Parathyroid adenoma (tissue), 2 donors: Measurements from ENCODE around the gene TOX3.

ENCODE experiments used
- H2AFZ ChIP-seq: fragments of 300-600 bp; sonication (generic); one replicate; pipeline ENCODE4 v1.7.0; 2017; ENCODE audit warnings: antibody characterized with exemption, mild to moderate bottlenecking
- H3K27ac ChIP-seq: fragments of 300-600 bp; sonication (generic); one replicate; pipeline ENCODE4 v1.7.0; 2017
- H3K27me3 ChIP-seq: fragments of 300-600 bp; sonication (generic); one replicate; pipeline ENCODE4 v1.7.0; 2017; ENCODE audit warnings: low read length; ENCODE audit not compliant: control insufficient read depth, insufficient read depth
- H3K36me3 ChIP-seq: fragments of 300-600 bp; sonication (generic); one replicate; pipeline ENCODE4 v1.7.0; 2017; ENCODE audit warnings: low read length; ENCODE audit not compliant: control insufficient read depth, insufficient read depth
- H3K4me1 ChIP-seq: fragments of 300-600 bp; sonication (generic); one replicate; pipeline ENCODE4 v1.7.0; 2017; ENCODE audit warnings: control low read depth
- H3K4me2 ChIP-seq: fragments of 300-600 bp; sonication (generic); one replicate; pipeline ENCODE4 v1.7.0; 2017; ENCODE audit warnings: low read length
- H3K4me3 ChIP-seq: fragments of 300-600 bp; sonication (generic); one replicate; pipeline ENCODE4 v1.7.0; 2017; ENCODE audit warnings: low read depth, low read length
- H3K79me2 ChIP-seq: fragments of 300-600 bp; sonication (generic); one replicate; pipeline ENCODE4 v1.7.0; 2017; ENCODE audit warnings: control low read depth
- H3K9ac ChIP-seq: fragments of 300-600 bp; sonication (generic); one replicate; pipeline ENCODE4 v1.7.0; 2017; ENCODE audit warnings: mild to moderate bottlenecking
- H3K9me3 ChIP-seq: fragments of 300-600 bp; sonication (generic); one replicate; pipeline ENCODE4 v1.7.0; 2017; ENCODE audit warnings: low read length; ENCODE audit not compliant: control insufficient read depth
- CTCF ChIP-seq: fragments of 300-600 bp; sonication (generic); IDR thresholded peaks from one replicate; pipeline ENCODE4 v1.7.0; 2017; ENCODE audit warnings: antibody characterized with exemption, mild to moderate bottlenecking
- donor health status: primary hyperparathyroidism.

Gene TOX3

GRCh38 chr16:52543654-52544053, 3.3 kb downstream of the TOX3 start:
- Histone ChIP-seq H3K9ac (no peak overlapping the region), H2AFZ (no peak overlapping the region), H3K27ac (no peak overlapping the region), H3K4me2 (no peak overlapping the region), H3K9me3 (no peaks in the 10 kb centered on the region), H3K36me3 (no peaks in the 10 kb centered on the region), H3K27me3 (no peaks in the 10 kb centered on the region), H3K4me1 (no peaks in the 10 kb centered on the region), H3K4me3 (no peak overlapping the region), H3K79me2 (no peaks in the 10 kb centered on the region)
- TF ChIP-seq CTCF, result no peak

DNA sequence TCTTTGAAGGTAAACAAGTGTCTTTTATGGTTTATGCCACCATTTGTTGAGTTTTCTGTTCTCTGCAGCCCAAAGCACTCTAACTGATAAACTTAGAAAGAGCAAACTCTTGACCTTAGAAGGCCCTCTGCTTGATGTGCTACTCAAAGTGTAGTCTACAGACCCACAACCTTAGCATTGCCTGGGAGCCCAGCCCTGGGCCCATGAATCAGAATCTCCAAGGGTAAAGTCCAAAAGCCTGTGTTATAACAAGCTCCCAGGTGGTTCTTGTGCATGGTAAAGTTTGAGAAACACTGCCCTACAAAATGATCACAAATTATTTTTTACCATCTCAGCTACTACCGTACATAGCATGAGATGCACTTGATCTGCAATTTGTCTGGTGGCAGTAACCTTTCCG, 6.0 kb downstream of the TOX3 start:
- Histone ChIP-seq H3K27ac (no peak overlapping the region), H3K9ac (no peak overlapping the region), H3K4me3 (no peak overlapping the region), H3K79me2 (no peaks in the 10 kb centered on the region), H3K4me2 (no peak overlapping the region), H3K4me1 (no peaks in the 10 kb centered on the region), H3K36me3 (no peaks in the 10 kb centered on the region), H3K9me3 (no peaks in the 10 kb centered on the region), H3K27me3 (no peaks in the 10 kb centered on the region), H2AFZ (no peak overlapping the region)
- TF ChIP-seq CTCF, result no peak

DNA sequence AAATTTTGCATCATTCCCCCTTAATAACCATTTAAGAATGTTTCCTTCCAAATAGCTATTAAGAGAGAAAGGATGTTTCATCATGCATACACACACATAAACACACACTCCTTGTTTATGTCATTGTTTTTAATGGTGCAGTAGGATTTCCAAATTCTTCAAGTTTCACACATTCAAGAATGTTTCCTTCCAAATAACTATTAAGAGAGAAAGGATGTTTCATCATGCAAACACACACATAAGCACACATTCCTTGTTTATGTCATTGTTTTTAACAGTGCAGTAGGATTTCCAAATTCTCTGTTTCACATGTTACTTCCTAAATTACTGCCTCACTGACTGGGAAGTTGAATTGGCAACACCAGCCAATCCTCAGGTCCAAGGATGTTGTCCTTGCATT, 7.8 kb downstream of the TOX3 start:
- no peak overlapping the region for H3K4me3 ChIP-seq
- no peak overlapping the region for H3K9ac ChIP-seq
- H3K4me2 ChIP-seq, result no peak overlapping the region
- H3K27me3 ChIP-seq, result no peaks in the 10 kb centered on the region
- no peak overlapping the region for H3K27ac ChIP-seq
- no peak for TF ChIP-seq CTCF
- H3K9me3 ChIP-seq, result no peaks in the 10 kb centered on the region
- no peaks in the 10 kb centered on the region for H3K4me1 ChIP-seq
- H2AFZ ChIP-seq, result no peak overlapping the region
- H3K36me3 ChIP-seq, result no peaks in the 10 kb centered on the region
- H3K79me2 ChIP-seq, result no peaks in the 10 kb centered on the region

DNA sequence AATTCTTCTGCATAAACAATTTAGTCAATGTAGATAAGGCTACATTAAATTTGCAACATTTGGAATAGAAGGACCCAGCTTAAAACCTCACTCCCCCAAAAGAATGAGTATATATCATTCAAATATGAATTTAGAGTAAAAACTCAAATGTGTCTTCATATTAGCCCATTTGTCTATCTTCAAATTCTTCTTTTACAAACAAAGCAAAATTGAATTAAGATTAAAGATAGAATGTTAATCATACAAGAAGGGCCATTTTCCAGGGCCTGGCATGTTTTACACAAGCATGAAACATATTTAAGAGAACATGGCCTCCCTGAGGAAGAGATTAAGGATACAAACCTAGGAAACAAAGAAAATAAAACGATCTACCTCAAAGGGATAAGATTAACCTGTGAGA, 8.4 kb downstream of the TOX3 start:
- H3K79me2 ChIP-seq, result no peaks in the 10 kb centered on the region
- no peaks in the 10 kb centered on the region for H3K27me3 ChIP-seq
- no peak overlapping the region for H3K4me2 ChIP-seq
- H3K4me1 ChIP-seq, result no peaks in the 10 kb centered on the region
- no peaks in the 10 kb centered on the region for H3K36me3 ChIP-seq
- H3K9ac ChIP-seq, result no peak overlapping the region
- H3K4me3 ChIP-seq, result no peak overlapping the region
- H2AFZ ChIP-seq, result no peak overlapping the region
- no peaks in the 10 kb centered on the region for H3K9me3 ChIP-seq
- TF ChIP-seq CTCF, result no peak
- no peak overlapping the region for H3K27ac ChIP-seq

- H2AFZ ChIP-seq, result no peak overlapping the region
- no peak overlapping the region for H3K27ac ChIP-seq
- no peaks in the 10 kb centered on the region for H3K79me2 ChIP-seq
- H3K4me3 ChIP-seq, result no peak overlapping the region
- no peaks in the 10 kb centered on the region for H3K36me3 ChIP-seq
- H3K4me1 ChIP-seq, result no peaks in the 10 kb centered on the region
- H3K9me3 ChIP-seq, result no peaks in the 10 kb centered on the region
- no peak overlapping the region for H3K9ac ChIP-seq
- no peak for TF ChIP-seq CTCF
- H3K27me3 ChIP-seq, result no peaks in the 10 kb centered on the region
- H3K4me2 ChIP-seq, result no peak overlapping the region
Observed at GRCh38 chr16:52537516-52537915, 9.4 kb downstream of the TOX3 start.
